NCI-H1105 (cell line): ENCODE results near the gene IFNL2.
"Not testable (repeated sequence)": the region's sequence is repeated elsewhere in the genome, so short reads cannot be mapped to it uniquely, and the experiment has no call there.

ENCODE experiments used
- DNase-seq: peaks from one replicate; lab custom pipeline; 2025; lab: John Stamatoyannopoulos, UW

Gene IFNL2

GRCh38 chr19:39297931-39298634 lies 29.9 kb downstream of the IFNL2 start:
- no peak for DNase-seq

- no peak for DNase-seq
Measured at GRCh38 chr19:39299404-39299803, 31.2 kb downstream of the IFNL2 start.

- no peak for DNase-seq
Measured at GRCh38 chr19:39299832-39300231, 31.6 kb downstream of the IFNL2 start.

DNA sequence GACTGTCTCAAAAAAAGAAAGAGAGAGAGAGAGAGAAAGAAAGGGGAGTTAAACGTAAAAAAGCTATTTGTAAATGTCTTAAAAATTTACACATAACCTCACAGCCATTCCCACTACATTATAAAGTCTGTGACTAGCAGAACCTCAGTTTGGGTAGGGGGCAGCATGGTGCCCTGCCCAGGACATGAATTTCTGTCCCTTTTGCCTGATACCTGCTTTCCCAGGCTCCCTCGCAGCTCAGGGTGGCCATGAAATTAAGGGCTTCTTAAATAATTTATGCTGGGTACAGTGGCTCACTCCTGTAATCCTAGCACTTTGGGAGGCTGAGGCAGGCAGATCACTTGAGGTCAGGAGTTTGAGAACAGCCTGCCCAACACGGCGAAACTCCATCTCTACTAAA lies 32.8 kb downstream of the IFNL2 start:
- no peak for DNase-seq

GRCh38 chr19:39301562-39301961 lies 33.4 kb downstream of the IFNL2 start:
- DNase-seq: no peak

DNA sequence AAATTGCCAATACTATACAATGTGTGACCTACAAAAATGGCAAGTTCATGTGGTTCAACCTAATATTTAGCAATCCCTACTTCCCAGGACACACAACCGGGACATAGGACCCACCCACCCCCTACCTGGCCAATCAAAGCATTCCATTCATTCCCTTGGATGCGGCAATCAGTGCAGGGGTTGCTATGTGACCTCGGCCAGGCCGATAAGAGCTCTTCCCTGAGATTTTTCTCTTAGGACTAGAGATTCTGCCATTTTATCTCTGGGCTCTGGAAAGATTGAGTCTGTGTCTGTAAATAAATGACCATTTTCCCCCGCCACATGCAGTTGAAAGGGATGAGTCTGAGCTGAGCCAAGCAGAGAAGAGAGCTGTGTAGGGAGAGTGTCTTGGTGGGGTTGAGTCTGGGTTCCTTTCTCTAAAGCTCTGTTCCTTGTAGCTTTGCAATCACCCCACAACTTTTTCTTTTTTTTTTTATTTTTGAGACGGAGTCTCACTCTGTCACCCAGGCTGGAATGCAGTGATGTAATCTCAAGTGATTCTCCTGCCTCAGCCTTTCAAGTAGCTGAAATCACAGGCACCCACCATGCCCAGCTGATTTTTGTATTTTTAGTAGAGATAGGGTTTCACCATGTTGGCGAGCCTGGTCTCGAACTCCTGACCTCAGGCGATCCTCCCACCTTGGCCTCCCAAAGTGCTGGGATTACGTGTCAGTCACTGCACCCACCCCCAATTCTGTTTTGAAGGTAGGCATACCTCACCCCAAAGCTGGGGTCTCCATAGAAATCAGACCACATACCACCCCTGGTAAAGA lies 35.4 kb downstream of the IFNL2 start:
- no peak for DNase-seq

DNA sequence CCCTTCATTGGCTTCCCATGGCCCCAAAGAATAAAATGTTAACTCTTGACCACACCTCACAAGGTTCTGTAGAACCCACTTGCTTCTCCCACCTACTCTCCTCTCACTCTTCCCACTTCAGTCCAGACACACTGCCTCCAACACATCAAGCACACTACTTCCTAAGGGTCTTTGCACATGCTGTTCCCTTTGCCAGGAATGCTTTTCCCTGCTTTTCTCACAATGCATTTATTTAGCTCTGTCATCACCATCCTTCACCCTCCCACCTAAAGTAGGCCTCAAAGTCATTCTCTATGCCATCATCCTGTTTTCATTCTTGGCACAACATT lies 36.0 kb downstream of the IFNL2 start:
- no peak for DNase-seq

- no peak for DNase-seq
Measured at GRCh38 chr19:39304701-39305571, 36.7 kb downstream of the IFNL2 start.

DNA sequence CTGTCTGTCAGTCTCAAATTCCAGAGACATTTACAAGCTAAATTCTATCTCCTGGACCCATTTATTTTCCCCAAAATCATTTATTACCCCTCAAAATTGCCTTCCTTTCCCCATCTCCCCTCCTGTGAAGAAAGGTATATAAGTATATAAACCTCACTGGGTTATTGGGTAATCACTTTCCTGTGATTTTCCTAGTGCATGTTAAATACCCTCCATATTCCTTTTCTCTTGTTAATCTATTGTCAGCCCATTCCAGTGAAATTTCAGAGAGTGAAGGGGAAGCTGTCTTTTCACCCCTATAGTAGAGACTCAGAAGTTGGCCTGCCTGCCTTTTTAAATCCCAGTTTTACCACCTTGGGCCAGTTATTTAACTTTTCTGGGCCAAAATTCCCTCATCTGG lies 37.9 kb downstream of the IFNL2 start:
- DNase-seq: no peak

DNA sequence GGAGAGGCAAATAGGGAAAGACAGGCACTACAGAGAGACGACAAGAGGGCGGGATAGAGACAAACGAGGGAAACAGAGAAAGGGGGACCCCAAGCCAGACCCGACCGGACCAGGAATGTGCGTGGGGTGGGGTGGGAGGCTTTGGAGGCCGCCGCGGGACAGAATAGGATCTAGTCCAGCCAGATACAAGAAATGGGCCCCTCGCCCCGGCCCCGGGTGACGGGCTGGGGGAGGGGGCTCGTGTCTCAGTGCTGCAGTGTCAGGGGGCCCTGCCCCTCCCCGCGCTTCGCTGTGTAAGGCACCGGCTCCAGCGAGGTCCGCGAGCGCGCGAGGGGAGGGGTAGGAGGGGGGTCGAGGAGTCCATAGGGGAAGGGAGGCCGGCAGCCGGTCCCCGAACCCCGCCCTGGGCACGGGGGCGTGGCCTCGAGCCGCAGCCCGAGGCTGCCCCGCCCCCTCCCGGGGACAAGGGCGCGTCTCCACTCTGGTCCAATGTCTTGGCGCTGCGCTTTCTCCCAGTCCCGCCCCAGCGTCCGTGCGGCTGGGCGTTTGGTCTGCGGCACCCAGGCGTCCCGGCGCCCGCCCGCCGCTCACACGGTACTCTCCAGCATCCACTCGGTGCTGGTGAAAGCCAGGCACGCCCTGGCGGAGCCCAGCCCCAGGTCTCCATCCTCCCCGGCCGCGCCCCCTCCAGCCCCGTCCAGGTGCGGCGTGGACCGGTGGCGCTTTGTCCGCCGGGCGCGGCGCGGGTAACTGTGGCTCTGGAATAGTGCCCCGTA lies 39.0 kb downstream of the IFNL2 start:
- DNase-seq: peak; percentile 73

- DNase-seq: no peak
Measured at GRCh38 chr19:39307822-39308530, 39.8 kb downstream of the IFNL2 start.

GRCh38 chr19:39308531-39309304 lies 40.5 kb downstream of the IFNL2 start:
- no peak for DNase-seq

DNA sequence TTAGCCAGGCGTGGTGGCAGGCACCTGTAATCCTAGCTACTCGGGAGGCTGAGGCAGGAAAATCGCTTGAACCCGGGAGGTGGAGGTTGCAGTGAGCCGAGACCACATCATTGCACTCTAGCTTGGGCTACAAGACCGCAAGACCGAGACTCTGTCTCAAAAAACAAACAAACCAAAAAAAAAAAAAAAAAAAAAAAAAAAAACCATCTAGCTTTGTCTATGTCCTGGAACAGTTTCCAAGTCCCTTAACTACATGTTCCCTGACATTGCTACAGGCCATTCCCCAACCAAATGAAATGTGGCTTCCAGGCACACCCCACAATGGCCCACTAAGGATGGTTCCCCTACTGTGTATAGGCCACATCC lies 41.1 kb downstream of the IFNL2 start:
- not testable (repeated sequence) for DNase-seq

GRCh38 chr19:39310558-39311311 lies 42.5 kb downstream of the IFNL2 start:
- DNase-seq: no peak

DNA sequence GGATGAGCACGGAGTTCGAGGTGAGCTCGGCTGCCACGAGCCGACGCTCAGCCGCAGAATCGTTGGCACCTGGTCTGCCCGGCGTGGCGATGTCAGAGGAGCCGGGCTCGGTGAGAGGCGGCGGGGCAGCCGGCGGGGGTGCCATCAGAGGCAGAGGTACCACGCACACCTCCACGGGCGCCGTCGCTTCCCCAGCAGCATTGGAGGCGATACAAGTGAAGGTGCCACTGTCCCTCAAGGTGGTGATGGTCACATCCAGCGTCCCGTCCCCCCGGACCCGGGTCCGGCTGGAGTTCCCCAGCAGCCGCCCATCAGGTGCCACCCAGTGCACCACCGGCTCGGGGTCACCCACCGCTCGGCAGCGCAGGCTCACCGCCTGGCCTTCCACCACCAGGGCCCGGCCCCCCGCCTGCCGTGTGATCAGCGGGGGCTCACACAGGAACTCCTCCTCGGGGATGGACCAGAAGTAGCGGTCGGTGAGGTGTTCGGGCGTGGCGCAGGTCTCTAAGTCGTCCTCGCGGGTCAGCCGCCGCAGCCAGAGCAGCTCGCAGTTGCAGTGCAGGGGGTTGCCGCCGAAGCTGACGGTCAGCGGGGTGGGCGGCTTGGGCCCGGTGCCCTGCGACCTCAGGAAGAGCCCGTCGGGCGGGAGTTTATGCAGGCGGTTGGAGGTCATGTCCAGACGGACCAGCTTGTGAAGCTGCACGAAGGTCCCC lies 46.0 kb downstream of the IFNL2 start:
- DNase-seq: no peak

GRCh38 chr19:39315933-39316332 lies 47.7 kb downstream of the IFNL2 start:
- no peak for DNase-seq

DNA sequence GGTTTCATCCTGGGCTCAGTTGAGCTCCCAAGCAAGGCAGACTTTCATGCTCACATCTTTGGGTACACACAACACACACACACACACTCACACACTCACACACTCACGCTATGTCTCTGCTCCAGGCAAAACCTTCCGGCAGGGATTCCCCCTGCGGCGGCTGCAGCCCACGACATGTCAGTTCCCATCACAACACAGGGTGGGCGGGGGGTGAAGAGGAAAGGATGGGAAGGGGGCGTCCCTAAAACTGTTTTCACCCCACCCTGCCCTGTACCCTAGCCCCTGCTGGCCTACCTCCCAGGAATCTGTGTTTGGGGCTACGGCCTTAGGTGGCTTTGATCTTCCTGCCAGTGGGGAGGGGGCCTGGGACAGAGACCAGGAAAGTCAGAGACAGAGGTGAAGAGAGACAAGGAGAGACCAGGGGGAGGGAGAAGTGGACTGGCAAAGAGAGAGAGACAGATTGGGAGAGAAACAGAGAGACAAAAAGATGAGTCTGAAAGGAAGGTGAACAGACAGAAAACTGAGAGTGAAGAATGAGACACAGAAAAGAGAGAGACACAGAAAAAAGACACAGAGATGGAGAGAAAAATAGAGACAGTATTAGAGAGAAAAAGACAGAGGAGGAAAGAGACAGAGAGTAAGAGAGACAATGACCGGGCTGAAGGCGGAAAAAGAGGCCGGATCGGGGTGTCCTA lies 48.6 kb downstream of the IFNL2 start:
- no peak for DNase-seq

- no peak for DNase-seq
Measured at GRCh38 chr19:39317476-39317875, 49.3 kb downstream of the IFNL2 start.

GRCh38 chr19:39318071-39318470 lies 49.9 kb downstream of the IFNL2 start:
- DNase-seq: no peak
